GM18526 (cell line): ENCODE measurements around the gene FRMD5.

ENCODE experiments used
- POLR2A ChIP-seq: IDR thresholded peaks from 3 replicates; pipeline ENCODE4 v1.6.1; 2011; ENCODE audit not compliant: insufficient read length; ENCODE audit errors: extremely low read depth

Gene FRMD5

DNA sequence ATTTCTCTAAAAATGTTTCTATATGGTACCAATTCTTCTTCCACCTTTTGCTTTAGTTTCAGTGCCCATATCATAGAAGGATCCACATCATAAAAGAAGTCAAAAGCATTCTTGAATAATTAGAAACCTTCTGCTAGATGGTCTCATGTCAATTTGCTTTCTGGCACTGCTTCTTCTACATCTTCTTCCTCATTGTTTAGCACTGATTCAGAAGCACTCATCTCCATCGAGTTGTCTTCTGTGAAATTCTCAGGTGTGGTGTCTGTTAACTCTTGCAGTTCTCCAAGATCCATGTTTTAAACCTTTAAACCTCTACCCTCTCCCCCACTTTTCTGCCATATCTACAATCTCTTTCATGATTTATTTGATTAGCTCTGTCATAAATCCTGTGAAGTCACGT is 213.5 kb downstream of the FRMD5 start:
- no peak for TF ChIP-seq POLR2A

DNA sequence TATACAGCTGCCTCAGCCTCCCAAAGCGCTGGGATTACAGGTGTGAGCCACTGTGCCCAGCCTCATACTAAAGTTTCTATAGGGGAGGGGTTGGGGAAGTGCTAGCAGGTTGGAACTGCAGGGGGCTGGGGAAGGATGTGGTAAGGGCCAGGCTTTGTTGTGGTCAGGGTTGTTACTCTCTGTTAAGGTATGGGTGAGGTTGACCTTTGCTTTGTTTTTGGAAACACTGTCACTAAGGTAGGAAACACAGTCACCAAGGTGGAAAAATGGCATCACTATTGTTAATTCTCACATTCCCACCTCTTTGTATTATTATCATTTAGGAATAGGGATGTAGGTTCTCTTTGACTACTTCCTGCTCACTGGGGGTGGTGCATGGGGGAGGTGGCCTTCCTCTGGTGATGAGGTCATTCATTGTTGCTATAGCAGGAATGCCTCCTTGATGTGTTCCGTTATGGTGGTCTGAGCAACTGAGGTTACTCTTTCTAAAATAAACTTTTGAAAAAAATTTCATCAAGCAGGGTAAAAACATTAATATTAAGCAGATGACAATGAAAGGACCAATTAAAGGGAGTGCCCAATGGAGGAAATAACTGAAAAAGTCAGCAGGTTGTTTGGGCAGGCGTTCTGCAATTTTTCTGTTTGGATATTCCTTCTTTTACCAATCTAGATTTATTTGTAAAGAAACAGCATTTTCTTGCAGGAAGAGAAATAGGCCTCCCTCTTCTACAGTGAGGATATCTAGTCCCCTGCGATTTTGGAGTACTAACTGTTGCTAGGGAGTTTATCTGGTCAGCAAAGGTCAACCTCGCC is 217.8 kb downstream of the FRMD5 start:
- TF ChIP-seq POLR2A, result no peak

- no peak for TF ChIP-seq POLR2A
Observed at GRCh38 chr15:43975770-43976169, 219.3 kb downstream of the FRMD5 start.

DNA sequence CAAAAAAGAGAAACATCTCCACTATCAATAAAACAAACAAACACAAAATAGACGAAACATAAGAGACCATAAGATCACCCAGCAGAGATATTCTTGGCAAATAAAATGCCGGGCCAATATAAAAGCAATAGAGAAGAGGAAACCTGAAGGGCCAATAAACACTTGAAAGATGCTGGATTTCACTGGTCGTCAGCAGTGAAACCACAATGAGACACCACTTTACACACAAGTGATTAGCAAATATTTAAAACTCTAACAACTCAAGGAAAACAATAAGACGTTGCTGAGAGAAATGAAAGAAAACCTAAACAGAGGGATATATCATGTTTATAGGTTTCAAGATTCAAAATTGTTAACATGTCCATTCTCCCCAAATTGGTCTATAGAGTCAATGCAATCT is 219.7 kb downstream of the FRMD5 start:
- TF ChIP-seq POLR2A, result no peak

DNA sequence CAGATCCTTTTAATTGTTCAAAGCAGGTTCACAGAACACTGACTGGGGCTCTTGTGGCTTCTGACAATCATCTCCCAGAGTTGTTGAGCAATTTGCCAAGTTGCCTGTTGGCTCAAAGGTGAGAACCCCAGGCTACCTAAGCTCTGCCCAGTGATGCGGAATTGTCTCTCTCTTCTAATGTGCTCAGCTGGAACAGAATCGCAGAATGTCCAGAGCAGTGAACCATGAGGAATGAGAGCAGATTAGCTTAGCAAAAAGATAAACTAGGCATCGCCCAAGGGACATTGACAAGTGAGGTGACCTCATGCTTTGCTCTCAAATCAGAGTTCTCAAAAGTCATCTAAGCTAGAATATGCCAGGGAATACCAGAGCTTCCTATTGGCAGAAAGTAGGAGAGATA is 220.2 kb downstream of the FRMD5 start:
- no peak for TF ChIP-seq POLR2A

- TF ChIP-seq POLR2A, result no peak
Observed at GRCh38 chr15:43969802-43970375, 225.2 kb downstream of the FRMD5 start.

- TF ChIP-seq POLR2A, result no peak
Observed at GRCh38 chr15:43968551-43968950, 226.5 kb downstream of the FRMD5 start.

DNA sequence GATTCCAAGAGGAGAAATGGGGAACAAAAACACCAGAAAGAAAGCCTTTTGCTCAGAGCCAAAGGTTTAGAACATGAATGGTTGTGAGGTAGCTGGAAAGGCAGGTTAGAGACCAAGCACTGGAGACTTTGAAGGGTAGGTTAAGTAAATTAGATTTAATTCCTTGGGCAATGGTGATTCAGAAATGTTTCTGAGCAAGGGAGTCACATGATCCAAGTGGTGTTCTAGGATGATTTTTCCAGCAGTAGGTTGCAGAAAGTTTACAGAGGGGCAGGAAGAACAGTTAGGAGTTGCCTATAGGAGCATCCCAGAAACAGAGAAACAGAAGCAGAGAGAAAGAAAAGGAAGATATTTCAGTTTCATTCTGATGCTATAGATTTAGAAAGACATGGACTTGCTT is 228.4 kb downstream of the FRMD5 start:
- no peak for TF ChIP-seq POLR2A

- no peak for TF ChIP-seq POLR2A
Observed at GRCh38 chr15:43958861-43959330, 236.2 kb downstream of the FRMD5 start.

DNA sequence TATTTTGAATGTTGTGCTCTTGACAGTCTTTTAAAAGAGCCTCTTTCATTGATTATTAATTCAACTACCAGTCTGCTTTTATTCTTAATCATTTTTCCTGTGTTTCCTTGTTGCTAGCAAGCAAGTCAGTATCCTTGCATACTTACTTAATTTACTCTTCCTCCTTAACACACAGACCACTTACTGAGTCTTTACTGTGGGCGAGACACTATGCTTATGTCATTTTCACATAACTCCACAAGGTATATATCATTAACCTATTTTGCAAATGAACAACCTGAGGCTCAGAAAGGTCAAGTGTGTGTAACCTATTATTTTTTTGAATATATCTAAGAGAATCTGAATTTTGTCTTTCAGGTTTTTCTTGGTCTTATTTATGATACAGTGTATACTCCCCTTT is 237.3 kb downstream of the FRMD5 start:
- no peak for TF ChIP-seq POLR2A

GRCh38 chr15:43955140-43955539 is 239.9 kb downstream of the FRMD5 start:
- TF ChIP-seq POLR2A, result no peak

- no peak for TF ChIP-seq POLR2A
Observed at GRCh38 chr15:43954181-43954621, 240.9 kb downstream of the FRMD5 start.

GRCh38 chr15:43953402-43953801 is 241.7 kb downstream of the FRMD5 start:
- TF ChIP-seq POLR2A, result no peak

GRCh38 chr15:43950531-43950930 is 244.5 kb downstream of the FRMD5 start:
- TF ChIP-seq POLR2A, result no peak

DNA sequence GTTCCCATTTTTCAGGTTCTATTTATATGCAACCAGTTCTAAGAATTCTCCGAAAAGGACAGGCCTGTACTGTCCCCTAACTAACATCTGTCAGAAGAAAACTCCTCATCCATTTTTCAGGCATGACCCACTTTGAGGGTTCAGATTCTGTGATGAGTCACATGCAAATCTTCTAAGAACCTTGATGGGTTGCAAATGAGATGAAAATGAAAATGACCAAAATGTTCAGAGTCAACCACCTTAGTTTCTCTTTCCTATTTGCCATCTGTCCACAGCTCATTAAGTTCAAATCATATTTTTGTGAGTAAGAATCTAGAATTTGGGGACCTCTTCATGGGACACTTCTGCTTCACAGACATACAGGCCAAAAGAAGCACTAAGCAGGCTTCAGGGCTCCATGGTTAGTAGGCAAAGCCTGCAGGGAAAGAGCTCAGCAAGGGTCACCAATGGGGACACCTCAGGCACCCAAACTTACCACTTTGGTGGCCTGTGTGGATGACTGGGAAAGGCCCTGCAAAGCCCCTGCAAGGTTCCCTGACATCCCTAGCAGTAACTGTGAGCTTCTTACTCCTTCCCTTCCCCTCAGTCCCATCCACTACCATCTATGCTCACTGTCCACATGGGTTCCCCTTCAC is 246.3 kb downstream of the FRMD5 start:
- TF ChIP-seq POLR2A, result no peak

GRCh38 chr15:43943511-43943910 is 251.6 kb downstream of the FRMD5 start:
- no peak for TF ChIP-seq POLR2A

- TF ChIP-seq POLR2A, result no peak
Observed at GRCh38 chr15:43942194-43942593, 252.9 kb downstream of the FRMD5 start.

DNA sequence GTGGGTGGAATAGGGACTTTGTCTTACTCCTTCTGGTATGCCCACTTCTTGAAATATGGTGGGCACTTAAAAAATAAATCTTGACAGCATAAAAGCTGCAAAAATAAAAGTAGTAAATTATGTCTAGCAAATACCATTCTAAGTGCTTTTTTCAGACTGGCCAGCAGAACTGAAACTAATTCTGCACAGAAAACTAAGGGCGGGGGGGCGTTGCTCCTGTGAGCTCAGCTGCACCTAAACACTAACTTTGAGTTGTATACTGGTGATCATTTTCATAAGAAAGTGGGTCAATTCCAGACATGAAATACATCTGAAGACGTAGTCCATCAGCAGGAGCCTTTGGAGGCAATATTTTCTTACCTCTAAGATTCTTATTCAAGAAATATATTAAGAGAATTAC is 253.5 kb downstream of the FRMD5 start:
- no peak for TF ChIP-seq POLR2A
